ENCODE measurements around the gene CD151.

Gene CD151

DNA sequence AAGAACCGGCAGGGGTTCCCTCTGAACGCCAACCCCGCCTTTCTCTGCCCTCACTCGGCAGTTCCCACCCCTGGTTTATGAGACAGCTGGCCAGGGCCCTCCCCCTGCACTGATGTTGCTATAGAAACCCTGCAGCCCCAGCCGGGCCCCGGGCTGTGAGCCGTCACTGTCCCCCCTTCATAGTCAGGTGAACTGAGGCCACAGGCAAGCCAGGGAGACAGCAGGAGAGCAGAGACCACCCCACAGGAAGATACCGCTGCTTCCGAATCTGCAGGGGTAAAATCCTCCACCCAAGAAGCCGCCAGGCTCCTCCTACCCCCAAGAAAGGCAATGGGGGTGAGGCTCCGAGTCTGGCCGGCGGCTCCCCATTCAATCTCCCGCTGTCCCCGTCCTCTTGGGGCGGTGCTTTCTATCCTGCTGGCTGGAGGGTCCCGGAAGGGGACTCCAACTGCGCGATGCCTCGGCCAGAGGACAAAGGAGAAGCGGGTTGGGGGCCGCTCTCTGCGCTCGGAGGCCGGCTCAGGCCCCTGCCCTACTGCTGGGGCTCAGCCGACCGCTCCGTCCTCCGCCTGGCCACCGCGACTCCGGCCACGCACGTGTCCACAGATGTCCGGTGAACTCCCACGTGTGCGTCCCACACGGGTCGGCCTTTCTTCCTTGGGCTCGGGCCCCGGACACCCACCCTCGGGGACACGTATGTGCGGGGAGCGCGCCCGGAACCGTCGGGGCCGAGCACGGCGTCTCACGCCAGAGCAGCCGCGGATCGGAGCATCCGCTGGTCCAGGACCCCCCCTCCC, 35.3 kb upstream of the CD151 start:
- peak; percentile 73 for DNase-seq (ENCODE audit: low read depth)
- peak overlapping the region; percentile 68 for H3K4me3 ChIP-seq (ENCODE audit: control insufficient read depth, low read depth, low read length)
- TF ChIP-seq, protein P1, sequence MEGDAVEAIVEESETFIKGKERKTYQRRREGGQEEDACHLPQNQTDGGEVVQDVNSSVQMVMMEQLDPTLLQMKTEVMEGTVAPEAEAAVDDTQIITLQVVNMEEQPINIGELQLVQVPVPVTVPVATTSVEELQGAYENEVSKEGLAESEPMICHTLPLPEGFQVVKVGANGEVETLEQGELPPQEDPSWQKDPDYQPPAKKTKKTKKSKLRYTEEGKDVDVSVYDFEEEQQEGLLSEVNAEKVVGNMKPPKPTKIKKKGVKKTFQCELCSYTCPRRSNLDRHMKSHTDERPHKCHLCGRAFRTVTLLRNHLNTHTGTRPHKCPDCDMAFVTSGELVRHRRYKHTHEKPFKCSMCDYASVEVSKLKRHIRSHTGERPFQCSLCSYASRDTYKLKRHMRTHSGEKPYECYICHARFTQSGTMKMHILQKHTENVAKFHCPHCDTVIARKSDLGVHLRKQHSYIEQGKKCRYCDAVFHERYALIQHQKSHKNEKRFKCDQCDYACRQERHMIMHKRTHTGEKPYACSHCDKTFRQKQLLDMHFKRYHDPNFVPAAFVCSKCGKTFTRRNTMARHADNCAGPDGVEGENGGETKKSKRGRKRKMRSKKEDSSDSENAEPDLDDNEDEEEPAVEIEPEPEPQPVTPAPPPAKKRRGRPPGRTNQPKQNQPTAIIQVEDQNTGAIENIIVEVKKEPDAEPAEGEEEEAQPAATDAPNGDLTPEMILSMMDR (conservative IDR thresholded peaks at IDR 0.05; ENCODE audit: control insufficient read depth, insufficient read depth, low read depth, low read length): no peak

DNA sequence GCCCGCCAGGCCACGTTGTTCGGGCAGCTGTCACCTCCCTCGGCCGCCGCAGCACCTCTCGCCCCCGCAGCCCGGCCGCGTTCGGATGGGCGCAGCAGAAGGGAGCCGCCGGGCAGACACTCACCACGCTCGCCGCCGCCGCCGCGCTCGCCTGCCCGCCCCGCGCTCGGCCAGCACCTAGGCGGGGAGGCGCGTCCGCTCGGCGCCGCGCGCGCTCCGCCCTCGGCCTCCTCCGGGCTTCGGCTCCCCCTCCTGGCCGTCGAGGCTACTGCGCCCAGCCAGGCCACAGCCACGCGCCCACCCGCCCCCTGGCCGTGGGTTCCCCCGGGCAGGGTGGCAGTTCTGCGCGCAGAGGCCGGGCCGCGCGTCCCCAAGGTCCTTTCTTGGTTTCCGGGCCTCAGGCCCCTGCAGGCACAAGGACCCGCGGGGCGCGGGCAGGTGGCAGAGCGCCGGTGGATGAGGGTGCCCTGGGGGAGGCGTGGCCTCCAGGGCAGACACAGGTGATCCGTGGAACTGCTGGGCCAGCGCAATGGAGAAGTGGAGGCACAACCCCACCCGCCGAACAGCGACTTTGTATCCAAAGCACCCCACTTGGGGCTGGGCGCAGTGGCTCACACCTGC, 34.5 kb upstream of the CD151 start, which contains the start of gene SLC25A22:
TSS of gene SLC25A22 (minus strand) at position 189 of the 621 bp plus-strand sequence. CDS start 3,275 bp downstream, outside the sequence.
- DNase-seq (ENCODE audit: low read depth): peak; percentile 67
- TF ChIP-seq, protein P1 (conservative IDR thresholded peaks at IDR 0.05; ENCODE audit: control insufficient read depth, insufficient read depth, low read depth, low read length): peak; percentile 35
- H3K4me3 ChIP-seq (ENCODE audit: control insufficient read depth, low read depth, low read length): peak within 1 kb of the TSS; percentile 68

DNA sequence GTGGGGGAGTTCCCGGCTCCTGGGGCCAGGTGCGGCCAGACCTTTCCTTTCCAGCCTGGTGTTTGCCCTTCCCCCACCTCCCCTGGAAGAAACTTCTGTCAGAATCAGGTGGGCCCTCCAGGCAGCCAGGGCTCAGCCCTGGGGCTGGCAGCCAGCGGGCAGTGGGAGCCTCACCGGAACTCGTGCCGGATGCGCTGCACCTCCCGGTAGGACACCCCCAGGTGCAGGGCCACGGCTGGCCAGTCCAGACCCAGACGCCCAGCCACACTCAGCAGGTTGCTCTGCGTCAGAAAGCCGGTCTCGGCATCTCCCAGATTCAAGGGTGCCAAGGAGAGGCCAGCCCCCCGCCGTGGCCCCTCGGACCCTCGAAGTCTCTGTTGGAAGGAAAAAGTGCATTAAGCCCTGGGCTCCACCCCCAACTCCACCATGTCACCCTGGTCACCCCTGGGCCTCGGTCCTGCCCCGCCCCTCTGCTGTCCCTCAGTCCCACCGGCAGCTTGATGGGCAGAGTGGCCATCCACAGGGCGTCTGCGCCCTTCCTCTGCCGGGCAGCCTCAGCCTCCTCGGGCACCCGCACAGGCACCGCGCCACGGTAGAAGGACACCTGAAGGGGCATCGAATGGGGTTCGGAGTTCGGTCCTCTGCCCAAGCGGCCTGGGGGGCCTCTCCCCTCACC, 33.0 kb upstream of the CD151 start:
- H3K4me3 ChIP-seq (ENCODE audit: control insufficient read depth, low read depth, low read length): no peak overlapping the region
- DNase-seq (ENCODE audit: low read depth): no peak
- TF ChIP-seq, protein P1 (conservative IDR thresholded peaks at IDR 0.05; ENCODE audit: control insufficient read depth, insufficient read depth, low read depth, low read length): no peak

DNA sequence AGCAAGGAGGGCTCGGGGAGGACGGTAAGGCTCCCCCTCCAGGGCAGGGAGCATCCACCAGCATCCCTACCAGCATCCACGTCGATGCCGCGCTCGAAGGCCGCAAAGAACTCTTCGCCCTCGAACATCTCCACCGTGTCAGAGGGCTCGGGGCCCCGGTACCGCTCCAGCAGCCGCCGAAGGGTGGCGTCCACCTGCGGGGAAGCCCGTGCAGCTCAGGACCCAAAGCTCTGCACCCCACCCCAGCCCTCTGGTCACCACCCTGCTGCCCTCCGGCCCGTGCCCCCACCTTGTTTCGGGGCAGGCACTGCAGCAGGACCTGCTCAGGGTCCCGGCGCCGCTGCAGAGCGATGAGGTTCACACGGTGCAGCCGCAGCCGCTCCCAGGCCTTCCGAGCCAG, 32.3 kb upstream of the CD151 start:
- H3K4me3 ChIP-seq (ENCODE audit: control insufficient read depth, low read depth, low read length): no peak overlapping the region
- TF ChIP-seq, protein P1 (conservative IDR thresholded peaks at IDR 0.05; ENCODE audit: control insufficient read depth, insufficient read depth, low read depth, low read length): no peak
- DNase-seq (ENCODE audit: low read depth): no peak

DNA sequence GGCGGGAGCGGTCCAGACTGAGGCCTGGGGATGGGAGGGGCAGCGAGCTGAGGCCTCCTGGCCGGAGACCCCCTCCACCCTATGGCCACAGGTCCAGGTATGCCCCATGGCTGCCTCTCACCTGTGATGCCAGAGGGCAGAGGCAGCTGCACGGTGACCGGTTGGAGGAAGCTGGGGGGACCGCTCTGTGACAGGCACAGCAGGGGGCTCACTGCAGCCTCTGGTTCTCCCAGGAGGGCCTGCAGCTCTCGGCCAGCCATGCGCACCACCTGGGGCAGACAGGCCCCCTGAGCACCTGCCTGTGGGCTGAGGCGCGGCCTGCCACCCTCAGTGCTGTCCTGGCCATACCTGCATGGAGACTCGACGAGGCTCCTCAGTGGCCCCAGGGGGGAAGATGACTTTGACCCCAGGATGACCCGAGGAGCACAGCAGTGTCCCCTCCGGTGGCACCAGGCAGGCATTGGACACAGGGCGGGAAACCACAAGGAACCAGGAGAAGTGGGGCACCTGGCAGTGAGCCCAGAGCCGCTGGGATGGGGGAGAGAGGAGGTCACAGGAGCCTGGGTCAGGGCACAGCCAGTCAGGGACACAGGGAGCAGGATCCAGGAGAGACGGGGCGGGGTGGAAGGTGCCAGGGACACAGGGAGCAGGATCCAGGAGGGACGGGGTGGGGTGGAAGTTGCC, 31.5 kb upstream of the CD151 start:
- TF ChIP-seq, protein P1 (conservative IDR thresholded peaks at IDR 0.05; ENCODE audit: control insufficient read depth, insufficient read depth, low read depth, low read length): no peak
- H3K4me3 ChIP-seq (ENCODE audit: control insufficient read depth, low read depth, low read length): no peak overlapping the region
- no peak for DNase-seq (ENCODE audit: low read depth)

DNA sequence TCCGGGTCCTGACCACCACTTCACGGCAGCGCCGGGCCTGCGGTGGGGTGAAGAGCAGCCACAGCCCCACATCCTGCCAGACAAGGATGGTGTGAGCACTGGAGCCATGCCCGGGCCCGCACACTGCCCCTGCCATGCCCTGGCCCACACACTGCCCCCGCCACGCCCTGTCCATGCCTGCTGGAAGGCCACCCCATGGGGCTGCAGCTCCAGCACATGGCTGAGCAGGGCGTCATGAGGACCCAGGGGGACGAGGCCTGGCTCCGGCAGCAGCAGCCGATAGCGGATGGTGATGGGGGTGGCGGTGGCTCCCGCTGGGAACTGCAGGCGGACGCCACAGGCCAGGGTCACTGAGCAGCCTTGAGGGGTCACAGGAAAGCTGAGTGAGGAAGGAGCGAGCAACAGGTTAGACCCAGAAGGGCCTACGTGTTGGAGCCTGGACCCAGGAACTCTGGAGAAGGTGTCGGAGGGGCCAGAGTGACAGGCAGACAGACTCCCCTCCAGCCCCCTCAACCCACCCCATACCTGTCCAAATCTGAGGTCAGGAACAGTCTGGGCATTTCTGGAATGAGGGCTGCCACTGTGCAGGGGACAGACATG, 30.6 kb upstream of the CD151 start:
- DNase-seq (ENCODE audit: low read depth): no peak
- TF ChIP-seq, protein P1 (conservative IDR thresholded peaks at IDR 0.05; ENCODE audit: control insufficient read depth, insufficient read depth, low read depth, low read length): no peak
- H3K4me3 ChIP-seq (ENCODE audit: control insufficient read depth, low read depth, low read length): no peak overlapping the region
